HEK293 (cell line): ENCODE results near the gene HEBP2.

Source experiments
- CTCF ChIA-PET: fragments of 350-600 bp; formaldehyde crosslinking; extraction: SDS; loops from one replicate; lab custom pipeline; 2021; ENCODE audit warnings: antibody characterized with exemption; lab: Yijun Ruan, JAX
- POLR2A ChIA-PET: fragments of 300-600 bp; formaldehyde crosslinking; extraction: SDS; loops from one replicate; lab custom pipeline; 2020; ENCODE audit warnings: antibody characterized with exemption, inconsistent platforms; lab: Yijun Ruan, JAX
- H3K27ac ChIP-seq: fragments of 200-500 bp; sonication (Bioruptor generic); 2 replicates; pipeline ENCODE4 v1.5.1; 2014; ENCODE audit warnings: low read depth, low read length, control low read depth, inconsistent platforms; ENCODE audit errors: extremely low read depth
- H3K36me3 ChIP-seq, 2 experiments: fragments of 200-500 bp in 1 of 2; sonication (Bioruptor generic) in 1 of 2; 1 replicate in 1 of 2; 2 replicates in 1 of 2; pipeline ENCODE4 v1.5.1; 2014 to 2017; ENCODE audit warnings: inconsistent platforms in 2 of 2, low read length in 2 of 2; ENCODE audit not compliant: control insufficient read depth in 2 of 2, insufficient read depth in 1 of 2
- H3K4me1 ChIP-seq: fragments of 200-500 bp; sonication (Bioruptor generic); 2 replicates; pipeline ENCODE4 v1.5.1; 2014; ENCODE audit warnings: mild to moderate bottlenecking, low read length, inconsistent platforms; ENCODE audit not compliant: control insufficient read depth, insufficient read depth
- H3K4me3 ChIP-seq: 2 replicates; pipeline ENCODE4 v1.5.1; 2011; ENCODE audit warnings: low read depth, mild to moderate bottlenecking, control low read depth, low read length, moderate library complexity
- H3K9me3 ChIP-seq: fragments of 200-500 bp; sonication (Bioruptor generic); 2 replicates; pipeline ENCODE4 v1.5.1; 2014; ENCODE audit warnings: low read depth, low read length, inconsistent platforms; ENCODE audit not compliant: control insufficient read depth, insufficient read depth
- GLI2 ChIP-seq: fragments of 450-650 bp; formaldehyde crosslinking; IDR thresholded peaks from 2 replicates; pipeline ENCODE4; 2017; ENCODE audit warnings: missing biosample characterization, missing genetic modification characterization, low read depth, borderline replicate concordance
- HIC1 ChIP-seq: fragments of 450-650 bp; formaldehyde crosslinking; IDR thresholded peaks from 2 replicates; pipeline ENCODE4 v1.5.1; 2016; ENCODE audit warnings: missing biosample characterization, missing genetic modification characterization
- MZF1 ChIP-seq: fragments of 450-650 bp; formaldehyde crosslinking; IDR thresholded peaks from 2 replicates; pipeline ENCODE4 v1.5.1; 2017; ENCODE audit warnings: missing biosample characterization, missing genetic modification characterization, borderline replicate concordance
- ZBTB26 ChIP-seq: fragments of 450-650 bp; formaldehyde crosslinking; optimal IDR thresholded peaks from 2 replicates; pipeline ENCODE3; 2016; ENCODE audit warnings: missing biosample characterization, mild to moderate bottlenecking, missing genetic modification characterization
- ZNF10 ChIP-seq: fragments of 450-650 bp; formaldehyde crosslinking; IDR thresholded peaks from 2 replicates; pipeline ENCODE4 v1.5.1; 2017; ENCODE audit warnings: missing biosample characterization, missing genetic modification characterization
- ZNF121 ChIP-seq: fragments of 450-650 bp; formaldehyde crosslinking; IDR thresholded peaks from 2 replicates; pipeline ENCODE4 v1.5.1; 2016; ENCODE audit warnings: missing biosample characterization, missing genetic modification characterization
- ZNF274 ChIP-seq, 2 experiments: fragments of 200-500 bp in 1 of 2; fragments of 450-650 bp in 1 of 2; sonication (Bioruptor generic) in 1 of 2; formaldehyde crosslinking in 1 of 2; IDR thresholded peaks; 2 replicates each; pipeline versions ENCODE4 v1.5.1 to v1.6.1; 2014 to 2016; ENCODE audit warnings: borderline replicate concordance in 1 of 2, inconsistent platforms in 1 of 2, low read length in 1 of 2, missing biosample characterization in 1 of 2, missing genetic modification characterization in 1 of 2
- ZNF488 ChIP-seq: fragments of 450-650 bp; formaldehyde crosslinking; IDR thresholded peaks from 2 replicates; pipeline ENCODE4 v1.5.1; 2016; ENCODE audit warnings: missing biosample characterization, missing genetic modification characterization
- ZNF571 ChIP-seq: fragments of 450-650 bp; formaldehyde crosslinking; IDR thresholded peaks from 2 replicates; pipeline ENCODE4 v1.5.0; 2017; ENCODE audit warnings: missing biosample characterization, missing genetic modification characterization
- ZNF596 ChIP-seq: fragments of 450-650 bp; IDR thresholded peaks from 2 replicates; pipeline ENCODE4 v1.5.0; 2018; ENCODE audit warnings: missing biosample characterization, mild to moderate bottlenecking, missing genetic modification characterization, moderate library complexity
- ZNF623 ChIP-seq: fragments of 450-650 bp; formaldehyde crosslinking; IDR thresholded peaks from 2 replicates; pipeline ENCODE4 v1.5.1; 2016; ENCODE audit warnings: missing biosample characterization, missing genetic modification characterization
- ZNF639 ChIP-seq: fragments of 450-650 bp; formaldehyde crosslinking; IDR thresholded peaks from 2 replicates; pipeline ENCODE4 v1.5.1; 2016; ENCODE audit warnings: missing biosample characterization, missing genetic modification characterization
- ZNF677 ChIP-seq: fragments of 450-650 bp; IDR thresholded peaks from 2 replicates; pipeline ENCODE4 v1.5.0; 2018; ENCODE audit warnings: missing biosample characterization, mild to moderate bottlenecking, missing genetic modification characterization, moderate library complexity
- ZSCAN16 ChIP-seq: fragments of 450-650 bp; formaldehyde crosslinking; IDR thresholded peaks from 2 replicates; pipeline ENCODE4 v1.5.1; 2016; ENCODE audit warnings: missing biosample characterization, missing genetic modification characterization
- ZSCAN4 ChIP-seq: fragments of 450-650 bp; formaldehyde crosslinking; IDR thresholded peaks from 2 replicates; pipeline ENCODE4 v1.5.1; 2017; ENCODE audit warnings: missing biosample characterization, missing genetic modification characterization

The HEBP2 gene

GRCh38 chr6:138371452-138371711 lies 32.6 kb upstream of the HEBP2 start:
- Histone ChIP-seq H3K36me3 (no peaks in the 10 kb centered on the region), H3K9me3 (no peaks in the 10 kb centered on the region), H3K4me1 (peaks cover 6% of the 10 kb centered on the region), H3K27ac (no peak overlapping the region), H3K4me3 (no peak overlapping the region)
- no peak for TF ChIP-seq MZF1 (tag by site-specific recombination)
- no peak for TF ChIP-seq ZSCAN4
- no peak for TF ChIP-seq ZNF623 (tag by site-specific recombination)
- TF ChIP-seq HIC1 (tag by site-specific recombination), result no peak
- TF ChIP-seq ZNF571 (tag by site-specific recombination), result no peak
- no peak for TF ChIP-seq ZNF488 (tag by site-specific recombination)
- no peak for TF ChIP-seq ZNF677 (tag by site-specific recombination)
- CTCF ChIA-PET, result interaction anchor here (0.6 to 1.2 kb wide), 4 partner anchors 28 to 427 kb away, joined by 3 read pairs; partner anchors contain the start of gene HEBP2
- POLR2A ChIA-PET, result interaction anchor here (0.7 kb wide), 1 partner anchor 53 kb away, joined by 5 read pairs; no protein-coding TSS in a partner anchor

GRCh38 chr6:138371720-138372119 lies 32.3 kb upstream of the HEBP2 start:
- POLR2A ChIA-PET, result no interaction called here
- CTCF ChIA-PET, result interaction anchor here (0.6 to 1.1 kb wide), 5 partner anchors 22 to 427 kb away, joined by 3 read pairs; no protein-coding TSS in a partner anchor
- H3K4me1 ChIP-seq, result peaks cover 6% of the 10 kb centered on the region
- no peaks in the 10 kb centered on the region for H3K9me3 ChIP-seq
- TF ChIP-seq ZNF10 (tag by site-specific recombination), result peak; percentile 59; the same call in 1 of the 2 replicates
- TF ChIP-seq ZNF274 (IDR thresholded peaks at IDR 0.05; ENCODE audit: low read length), result no peak
- no peak for TF ChIP-seq ZNF274 (tag by site-specific recombination; IDR thresholded peaks at IDR 0.05; ENCODE audit: borderline replicate concordance)
- TF ChIP-seq, all 188 proteins: peak for 1
- no peak overlapping the region for H3K4me3 ChIP-seq
- no peak overlapping the region for H3K27ac ChIP-seq
- no peaks in the 10 kb centered on the region for H3K36me3 ChIP-seq

- Histone ChIP-seq H3K36me3 (no peaks in the 10 kb centered on the region), H3K4me3 (no peak overlapping the region), H3K4me1 (peaks cover 6% of the 10 kb centered on the region), H3K9me3 (no peaks in the 10 kb centered on the region), H3K27ac (no peak overlapping the region)
- no peak for TF ChIP-seq ZNF639
- TF ChIP-seq GLI2 (tag by site-specific recombination), result no peak
- TF ChIP-seq ZNF121 (tag by site-specific recombination), result peak; percentile 71; the same call in 1 of the 2 replicates
- no peak for TF ChIP-seq ZNF596
- no peak for TF ChIP-seq ZBTB26 (tag by site-specific recombination)
- no peak for TF ChIP-seq ZSCAN16 (tag by site-specific recombination)
- POLR2A ChIA-PET, result no interaction called here
- CTCF ChIA-PET, result interaction anchor here (0.6 to 1.2 kb wide), 10 partner anchors 13 to 729 kb away, joined by 3 to 8 read pairs (median 3); partner anchors contain the start of gene HEBP2
Measured at GRCh38 chr6:138372711-138373463, 31.1 kb upstream of the HEBP2 start.
